Measurements from ENCODE around the gene HOXA3.

GRCh38 chr7:27164045-27164366 is 11.6 kb upstream of the HOXA3 start:
- no peak for TF ChIP-seq CTCF (optimal IDR thresholded peaks at IDR 0.05 in 1 of 3, IDR thresholded peaks at IDR 0.05 in 1 of 3, conservative IDR thresholded peaks at IDR 0.05 in 1 of 3; ENCODE audit: extremely low read depth in 1 of 3, insufficient read depth in 2 of 3, low read length in 3 of 3)
- no peak for TF ChIP-seq EZH2 (IDR thresholded peaks at IDR 0.05; ENCODE audit: low read length)

Measured in keratinocyte (primary cell).